Measurements from ENCODE around the gene NUMA1. TPM values are rescaled to one million over a fixed set of nuclear protein-coding genes. Genes with fewer than 3 reads are reported as not detected.

Gene NUMA1
- total RNA-seq, 3 donors from 2014 or later, result 173 to 301 (median 248) TPM

DNA sequence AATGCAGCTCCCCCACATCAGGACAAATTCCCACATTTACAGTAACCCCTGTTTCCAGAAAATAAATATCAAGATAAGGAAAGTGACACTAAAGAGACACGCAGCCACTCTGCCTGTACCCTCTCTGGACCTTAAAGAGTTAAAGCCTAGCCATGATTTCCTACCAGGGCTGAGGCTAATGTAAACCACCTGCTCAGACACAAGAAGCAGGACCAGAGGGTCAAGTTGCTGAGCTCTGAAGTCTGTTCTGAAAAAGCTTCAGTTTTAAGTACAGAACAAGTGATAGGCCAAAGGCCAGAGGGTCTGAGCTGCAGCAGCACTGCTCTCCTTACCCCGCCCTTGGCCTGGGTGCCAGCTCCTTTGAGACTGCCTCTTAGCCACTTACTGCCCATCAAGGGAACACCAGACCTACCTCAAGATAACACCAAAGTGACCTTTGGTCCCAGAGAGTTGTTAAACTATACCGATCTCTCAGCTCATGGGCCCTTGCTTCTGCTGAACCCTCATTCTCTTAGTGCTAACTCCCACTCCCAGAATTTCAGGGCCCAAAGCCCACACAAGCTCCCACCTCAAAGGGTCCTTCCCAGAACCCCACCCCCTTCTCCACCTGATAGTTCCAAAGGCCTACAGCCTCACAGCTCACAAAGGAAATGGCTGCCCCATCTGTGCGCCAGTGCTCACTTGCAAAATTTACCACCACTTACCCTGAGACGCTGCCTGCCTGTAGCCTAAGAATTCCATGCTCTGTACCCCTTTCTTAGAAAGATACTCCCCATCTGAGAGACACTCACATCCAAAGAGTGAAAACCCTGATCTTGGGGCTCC lies 41.1 kb downstream of the NUMA1 start:
- intact Hi-C loops (cut with DNase I, micrococcal nuclease), result no loop called here
- H3K9me3 ChIP-seq, result no peaks in the 10 kb centered on the region
- ATAC-seq (peak; percentile 72), DNase-seq (peak; percentile 83 to 87 (median 85))
- peaks cover 54% of the 10 kb centered on the region for H3K4me1 ChIP-seq (ENCODE audit: low read depth)
- TF ChIP-seq, protein P1, sequence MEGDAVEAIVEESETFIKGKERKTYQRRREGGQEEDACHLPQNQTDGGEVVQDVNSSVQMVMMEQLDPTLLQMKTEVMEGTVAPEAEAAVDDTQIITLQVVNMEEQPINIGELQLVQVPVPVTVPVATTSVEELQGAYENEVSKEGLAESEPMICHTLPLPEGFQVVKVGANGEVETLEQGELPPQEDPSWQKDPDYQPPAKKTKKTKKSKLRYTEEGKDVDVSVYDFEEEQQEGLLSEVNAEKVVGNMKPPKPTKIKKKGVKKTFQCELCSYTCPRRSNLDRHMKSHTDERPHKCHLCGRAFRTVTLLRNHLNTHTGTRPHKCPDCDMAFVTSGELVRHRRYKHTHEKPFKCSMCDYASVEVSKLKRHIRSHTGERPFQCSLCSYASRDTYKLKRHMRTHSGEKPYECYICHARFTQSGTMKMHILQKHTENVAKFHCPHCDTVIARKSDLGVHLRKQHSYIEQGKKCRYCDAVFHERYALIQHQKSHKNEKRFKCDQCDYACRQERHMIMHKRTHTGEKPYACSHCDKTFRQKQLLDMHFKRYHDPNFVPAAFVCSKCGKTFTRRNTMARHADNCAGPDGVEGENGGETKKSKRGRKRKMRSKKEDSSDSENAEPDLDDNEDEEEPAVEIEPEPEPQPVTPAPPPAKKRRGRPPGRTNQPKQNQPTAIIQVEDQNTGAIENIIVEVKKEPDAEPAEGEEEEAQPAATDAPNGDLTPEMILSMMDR (IDR thresholded peaks at IDR 0.05), result no peak
- peak overlapping the region; percentile 11 for H3K4me3 ChIP-seq
- H3K36me3 ChIP-seq (ENCODE audit: low read depth), result no peaks in the 10 kb centered on the region

DNA sequence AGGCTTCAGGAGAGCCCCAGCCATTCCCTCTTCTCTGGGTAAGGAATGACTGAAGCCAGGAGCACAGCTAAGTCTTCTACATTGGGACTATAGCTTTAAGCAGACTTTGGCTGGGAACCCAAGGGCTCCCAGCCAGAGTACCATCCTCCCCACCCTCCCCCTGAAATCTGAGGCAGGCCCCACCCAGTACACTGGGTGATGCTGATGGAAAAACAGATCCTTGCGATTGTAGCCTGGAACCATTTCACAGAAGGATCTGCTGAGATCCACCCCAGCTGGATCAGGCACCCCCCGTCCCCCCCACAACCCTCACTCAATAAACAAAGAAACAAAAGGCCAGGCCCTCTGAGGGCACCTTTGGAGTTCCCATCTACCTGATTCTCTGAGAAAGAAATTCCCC lies 41.9 kb downstream of the NUMA1 start:
- TF ChIP-seq, protein P1 (IDR thresholded peaks at IDR 0.05), result no peak
- intact Hi-C loops (cut with DNase I, micrococcal nuclease), result no loop called here
- no peaks in the 10 kb centered on the region for H3K36me3 ChIP-seq (ENCODE audit: low read depth)
- DNase-seq (peak in 2 of 3 donors; percentile 57 to 64), ATAC-seq (peak; percentile 13)
- H3K9me3 ChIP-seq, result no peaks in the 10 kb centered on the region
- peaks cover 52% of the 10 kb centered on the region for H3K4me1 ChIP-seq (ENCODE audit: low read depth)
- H3K4me3 ChIP-seq, result no peak overlapping the region

DNA sequence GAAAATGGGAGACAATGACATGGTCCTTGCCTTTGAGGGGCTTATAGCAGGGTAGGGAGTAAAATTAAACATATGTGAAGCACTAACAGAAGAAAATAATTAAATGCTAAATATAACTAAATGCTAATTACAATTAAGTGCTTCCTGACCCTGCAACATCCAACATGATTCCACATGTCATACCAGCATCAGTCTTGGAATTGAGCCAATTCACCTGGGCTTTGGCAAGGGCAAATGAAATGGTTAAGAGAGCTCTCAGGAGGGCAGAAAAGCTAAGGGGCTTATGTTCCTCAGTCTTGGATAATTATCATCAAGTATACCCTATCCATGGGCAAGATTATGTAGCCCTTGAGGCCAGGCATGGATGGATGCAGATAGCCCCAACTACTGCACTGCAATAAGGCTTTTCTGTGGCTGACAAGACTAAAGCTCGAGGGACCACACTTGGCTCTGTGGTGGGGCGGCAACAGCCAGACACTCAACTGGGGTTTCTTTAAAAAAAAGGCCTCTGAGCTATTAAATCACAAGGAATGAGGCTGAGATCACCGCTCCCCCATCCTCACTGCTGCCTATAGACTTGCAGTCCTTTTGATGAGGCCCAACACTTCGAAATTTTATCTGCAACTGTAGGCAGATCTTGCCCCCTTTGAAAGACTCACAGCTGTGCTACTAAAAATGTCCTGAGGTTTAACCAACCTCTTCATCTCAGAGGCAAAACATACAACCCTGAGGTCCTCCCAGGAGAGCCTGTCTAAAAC lies 42.6 kb downstream of the NUMA1 start:
- TF ChIP-seq, protein P1 (IDR thresholded peaks at IDR 0.05), result no peak
- no peak for DNase-seq
- H3K36me3 ChIP-seq (ENCODE audit: low read depth), result no peaks in the 10 kb centered on the region
- no peak for ATAC-seq
- peaks cover 44% of the 10 kb centered on the region for H3K4me1 ChIP-seq (ENCODE audit: low read depth)
- no peak overlapping the region for H3K4me3 ChIP-seq
- H3K9me3 ChIP-seq, result no peaks in the 10 kb centered on the region
- intact Hi-C loops (cut with DNase I, micrococcal nuclease), result no loop called here

DNA sequence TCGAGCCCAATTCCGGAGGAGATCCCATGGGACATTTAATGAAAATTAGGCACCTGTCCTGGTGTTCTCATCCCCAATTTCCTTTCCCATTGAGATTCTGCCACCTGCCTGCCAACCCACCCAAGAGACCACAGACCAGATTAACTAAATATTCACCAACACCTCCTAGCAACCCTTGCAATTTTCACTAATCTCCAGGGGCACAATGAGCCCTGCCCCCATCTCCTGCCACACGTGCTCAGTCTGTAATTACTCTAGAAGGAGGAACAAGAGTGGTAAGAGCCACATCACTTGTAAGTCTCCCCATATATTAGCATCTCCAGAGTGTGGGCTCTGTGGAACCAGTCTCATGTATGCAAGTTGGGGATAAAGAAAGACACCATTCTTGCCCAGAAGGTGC lies 43.7 kb downstream of the NUMA1 start:
- ATAC-seq, result no peak
- H3K4me1 ChIP-seq (ENCODE audit: low read depth), result peaks cover 35% of the 10 kb centered on the region

DNA sequence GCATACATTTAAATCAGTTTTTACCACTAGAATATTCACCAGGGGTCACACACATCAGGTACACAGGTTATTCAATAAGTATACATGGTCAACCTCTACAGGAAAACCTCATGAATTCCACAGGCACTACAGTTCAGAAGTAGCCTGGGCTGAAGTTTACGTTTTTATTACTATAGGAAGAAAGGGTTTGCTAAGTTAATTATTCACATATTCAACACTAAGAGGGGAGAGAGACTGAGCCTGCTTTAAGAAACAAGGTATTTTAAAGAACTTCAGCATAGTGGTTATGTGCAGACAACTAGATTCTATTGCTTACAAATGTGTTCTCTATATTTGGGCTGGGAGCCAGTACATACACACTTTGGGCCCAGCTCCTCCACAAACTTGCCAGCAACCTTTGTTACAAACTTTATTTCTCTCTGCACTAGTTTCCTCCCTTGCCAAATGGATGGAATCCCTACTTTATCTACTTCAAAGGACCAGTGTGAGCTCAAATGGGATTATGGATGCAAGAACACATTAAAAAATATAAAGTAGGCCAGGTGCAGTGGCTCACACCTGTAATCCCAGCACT lies 49.8 kb downstream of the NUMA1 start:
- H3K36me3 ChIP-seq (ENCODE audit: low read depth), result no peaks in the 10 kb centered on the region
- ATAC-seq (peak; percentile 80), DNase-seq (no peak)
- H3K9me3 ChIP-seq, result no peaks in the 10 kb centered on the region
- TF ChIP-seq, protein P1 (IDR thresholded peaks at IDR 0.05), result no peak
- intact Hi-C loops (cut with DNase I, micrococcal nuclease), result no loop called here
- peaks cover 27% of the 10 kb centered on the region for H3K4me1 ChIP-seq (ENCODE audit: low read depth)
- no peak overlapping the region for H3K4me3 ChIP-seq

More for the DNA sequence above, 43.7 kb downstream of the NUMA1 start:
- H3K9me3 ChIP-seq, result no peaks in the 10 kb centered on the region
- TF ChIP-seq, protein P1 (IDR thresholded peaks at IDR 0.05), result no peak
- no peak for DNase-seq
- intact Hi-C loops (cut with DNase I, micrococcal nuclease), result no loop called here
- H3K36me3 ChIP-seq (ENCODE audit: low read depth), result no peaks in the 10 kb centered on the region
- H3K4me3 ChIP-seq, result no peak overlapping the region

Measured in mucosa of descending colon (tissue), 3 donors.